CD4-positive, alpha-beta T cell treated with Interleukin-15 for 1 hour (primary cell): ENCODE data around the gene ATXN7.
A peak's percentile ranks its signal among the peaks of the same experiment; 100 is the strongest.

Experiments used
- DNase-seq: peaks from one replicate; pipeline ENCODE4 v3.0.0-alpha.2; 2020

Gene ATXN7

DNA sequence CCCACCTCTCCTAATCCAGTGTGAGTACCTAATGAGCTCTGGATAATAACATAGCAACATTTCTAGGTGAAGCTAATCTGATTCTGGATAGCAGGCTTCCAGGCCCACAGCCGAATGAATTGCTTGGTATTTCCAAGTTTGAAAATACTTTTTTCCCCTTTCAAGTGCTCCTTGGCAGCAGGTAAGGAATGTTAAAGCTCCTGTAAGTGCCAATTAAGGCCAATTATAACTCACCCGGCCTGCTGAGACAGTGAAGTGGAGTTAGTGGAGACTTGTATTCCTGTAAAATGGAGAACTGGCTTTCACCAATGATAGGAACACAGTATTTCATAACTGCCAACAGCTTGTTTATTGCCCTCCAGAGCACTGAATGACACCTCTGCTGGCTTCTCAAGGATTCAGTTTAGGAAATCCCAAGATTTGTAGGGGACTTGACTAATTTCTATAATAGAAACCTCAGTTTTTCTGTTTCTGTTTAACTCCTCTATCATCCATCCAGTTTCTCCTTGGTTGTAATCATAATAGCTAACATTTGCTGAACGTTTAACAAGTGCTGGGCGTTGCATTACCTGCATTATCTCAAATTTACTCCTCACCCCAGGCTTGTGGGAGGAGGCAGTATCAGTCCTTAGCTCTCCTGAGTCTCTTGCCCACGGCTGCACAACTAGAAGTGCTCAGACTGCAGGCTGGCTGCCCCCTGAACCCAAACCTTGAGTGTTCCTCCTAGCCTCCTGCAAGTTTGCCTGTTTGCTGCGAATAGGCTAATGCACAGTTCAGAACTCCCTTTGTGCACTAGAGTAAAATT lies 101.2 kb downstream of the ATXN7 start:
- DNase-seq = no peak

DNA sequence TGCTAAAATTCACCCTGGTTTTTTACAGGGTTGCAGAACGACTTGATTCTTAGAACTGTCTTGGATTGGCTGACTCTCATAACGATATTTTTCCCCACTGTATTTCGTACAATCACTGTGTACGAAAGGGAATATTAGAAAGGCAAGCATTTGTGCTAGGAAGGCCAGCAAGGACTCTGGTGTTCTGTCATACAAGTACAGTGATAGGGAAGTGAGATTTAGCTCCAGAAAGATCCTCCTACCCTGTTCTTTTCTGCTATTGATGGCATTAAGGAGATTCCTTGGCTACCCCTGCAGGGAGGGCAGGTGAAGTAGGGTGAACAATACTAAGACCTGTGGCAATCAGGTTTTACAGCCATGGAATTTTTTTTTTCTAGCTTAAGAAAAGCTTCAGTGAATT lies 102.3 kb downstream of the ATXN7 start:
- no peak for DNase-seq

GRCh38 chr3:63966871-63967270 lies 103.2 kb downstream of the ATXN7 start:
- DNase-seq = no peak

GRCh38 chr3:63967675-63968611 lies 104.3 kb downstream of the ATXN7 start:
- DNase-seq = peak; percentile 40

GRCh38 chr3:63968612-63969350 lies 105.1 kb downstream of the ATXN7 start:
- DNase-seq = no peak

- DNase-seq = no peak
These were observed 106.2 kb downstream of the ATXN7 start for GRCh38 chr3:63969876-63970275.

- no peak for DNase-seq
These were observed 107.2 kb downstream of the ATXN7 start for GRCh38 chr3:63970631-63971475.

DNA sequence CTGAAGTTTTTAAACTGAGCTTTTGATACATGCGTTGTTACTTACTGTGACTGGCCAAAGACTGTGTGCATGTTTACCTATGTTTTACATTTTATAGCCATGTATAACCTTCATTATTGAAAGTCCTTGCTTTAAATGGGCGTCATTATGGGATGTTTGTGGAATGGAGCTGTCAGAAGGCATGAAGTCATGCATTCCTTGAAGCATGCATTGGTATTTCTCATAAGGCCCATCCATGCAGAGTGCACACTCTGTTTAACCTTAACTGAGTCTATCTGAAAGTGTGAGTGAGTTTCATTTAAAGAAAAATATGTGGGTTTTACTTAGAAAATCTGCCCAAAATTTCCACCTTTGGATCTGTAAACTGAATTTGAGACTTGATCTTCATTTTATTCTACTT lies 108.5 kb downstream of the ATXN7 start:
- no peak for DNase-seq

- DNase-seq = no peak
These were observed 109.3 kb downstream of the ATXN7 start for GRCh38 chr3:63972987-63973386.

DNA sequence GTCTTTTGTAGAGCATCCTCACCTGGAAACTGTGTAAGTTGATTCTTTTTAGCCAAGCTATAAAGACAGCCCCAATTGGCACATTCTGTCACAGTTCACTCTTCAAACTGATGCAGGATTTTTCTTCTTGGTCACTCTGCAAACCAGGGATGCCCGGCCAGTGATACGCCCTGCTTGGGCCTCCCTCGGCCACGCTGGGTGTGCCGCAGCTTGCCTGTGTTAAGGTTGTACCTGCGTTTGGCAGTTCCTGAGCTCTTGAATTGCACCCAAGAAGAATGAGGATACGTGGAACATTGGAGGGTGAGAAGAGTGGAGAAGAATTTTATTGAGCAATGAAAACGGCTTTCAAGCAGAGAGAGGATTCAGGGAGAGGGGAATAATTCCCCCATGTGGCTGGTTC lies 109.7 kb downstream of the ATXN7 start:
- no peak for DNase-seq

DNA sequence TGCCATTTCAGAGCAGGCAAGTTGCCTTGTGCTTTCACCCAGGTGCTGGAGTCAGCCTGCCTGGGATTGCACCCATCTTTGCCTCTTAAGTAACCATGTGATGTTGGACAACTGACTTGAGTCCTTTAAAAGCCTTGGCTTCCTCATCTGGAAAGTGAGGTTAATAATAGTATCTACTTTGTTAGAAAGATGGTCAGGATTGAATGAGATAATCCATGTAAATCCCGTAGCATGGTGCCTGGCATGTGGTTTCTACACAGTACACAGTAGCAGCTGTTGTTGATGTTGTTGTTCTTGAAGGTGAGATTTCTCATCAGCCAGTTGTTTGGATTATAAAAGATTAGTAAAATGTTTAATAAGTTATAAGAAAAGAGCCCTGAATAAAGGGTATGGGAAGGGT lies 110.8 kb downstream of the ATXN7 start:
- no peak for DNase-seq

- DNase-seq = no peak
These were observed 112.1 kb downstream of the ATXN7 start for GRCh38 chr3:63975723-63976122.

GRCh38 chr3:63976161-63976871 lies 112.6 kb downstream of the ATXN7 start:
- DNase-seq = no peak

DNA sequence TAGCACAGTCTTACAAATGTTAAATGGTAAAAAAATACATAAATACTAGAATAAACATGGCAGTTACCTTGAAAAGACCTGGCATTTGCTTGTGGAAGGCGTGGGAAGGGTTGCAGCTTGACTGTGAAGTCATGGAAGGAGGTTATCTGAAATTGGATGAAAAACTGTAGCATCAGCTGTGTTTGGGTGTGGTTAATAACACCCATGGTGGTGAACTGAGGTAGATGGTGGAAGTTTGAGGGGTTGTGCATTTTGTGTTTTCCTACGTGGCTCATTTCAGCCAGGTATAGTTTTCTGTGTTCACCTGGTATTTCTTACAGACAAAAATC lies 113.2 kb downstream of the ATXN7 start:
- DNase-seq = no peak

DNA sequence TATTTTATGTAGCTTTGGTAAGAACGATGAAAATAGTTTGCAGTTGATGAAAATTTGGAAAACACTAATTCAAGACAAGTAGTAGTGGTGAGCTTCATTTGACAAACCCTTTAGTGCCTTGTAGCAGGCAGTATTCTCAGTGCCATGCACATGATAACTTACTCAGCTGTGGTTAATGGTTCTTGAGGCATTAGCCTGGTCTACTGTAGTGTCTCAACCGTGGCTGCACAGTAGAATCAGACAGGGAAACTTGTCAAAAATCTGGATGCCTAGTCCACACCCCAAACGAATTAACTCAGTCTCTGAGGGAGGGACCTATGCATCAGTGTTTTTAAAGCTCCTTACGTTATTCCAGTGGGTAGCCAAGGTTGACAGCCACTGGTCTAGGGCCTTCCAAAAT lies 114.2 kb downstream of the ATXN7 start:
- DNase-seq = no peak

DNA sequence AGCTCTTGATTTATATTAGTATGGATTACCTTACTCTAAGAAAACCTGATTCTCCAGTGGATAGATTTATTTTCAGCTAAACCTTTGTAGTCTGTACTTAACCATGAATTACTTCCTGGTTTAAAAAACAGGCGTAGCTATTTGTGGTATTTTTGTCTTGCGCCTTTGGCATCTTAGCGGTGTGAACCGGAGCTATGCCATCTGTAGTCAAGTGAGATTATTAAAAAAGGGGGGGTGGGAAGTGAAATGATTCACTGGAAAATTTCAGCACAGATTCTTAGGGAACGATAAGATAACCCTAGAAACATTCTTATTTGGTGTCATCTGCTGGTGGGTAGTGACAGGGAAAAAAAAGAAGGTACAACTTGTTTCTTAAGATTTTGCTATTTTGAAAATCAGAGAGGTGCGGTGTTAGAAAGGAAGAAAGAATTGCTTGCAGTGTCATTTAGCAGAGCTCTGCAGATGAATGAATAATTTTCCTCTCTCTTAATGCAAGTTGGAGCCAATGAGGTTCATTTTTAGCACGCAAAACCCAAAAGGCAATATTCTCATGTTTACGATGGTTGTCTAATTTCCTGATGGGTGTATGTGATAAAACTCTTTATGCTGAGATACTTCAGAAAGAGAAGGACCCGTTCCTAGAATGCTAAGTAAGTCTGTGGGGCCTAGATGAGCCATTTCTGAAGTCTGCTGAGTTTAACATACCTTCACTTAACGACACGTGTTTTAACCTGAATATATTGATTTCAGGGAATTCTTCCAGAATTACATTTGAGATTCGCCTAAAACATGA lies 115.6 kb downstream of the ATXN7 start:
- peak; percentile 40 for DNase-seq

DNA sequence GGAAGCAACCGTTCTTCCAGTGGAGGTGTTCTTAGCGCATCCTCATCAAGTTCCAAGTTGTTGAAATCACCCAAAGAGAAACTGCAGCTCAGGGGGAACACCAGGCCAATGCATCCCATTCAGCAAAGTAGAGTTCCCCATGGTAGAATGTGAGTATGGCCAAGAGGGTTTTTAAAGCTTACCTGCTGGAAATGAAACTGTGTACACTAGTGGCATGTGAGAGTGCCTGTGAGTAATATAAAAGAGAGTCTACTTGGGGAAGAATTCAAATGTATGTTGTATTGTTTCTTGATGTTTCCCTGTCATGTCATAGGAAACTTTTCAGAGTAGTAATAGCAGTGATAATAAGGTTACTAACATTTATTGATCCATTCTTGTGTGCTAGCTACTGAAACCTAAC lies 116.4 kb downstream of the ATXN7 start:
- no peak for DNase-seq

DNA sequence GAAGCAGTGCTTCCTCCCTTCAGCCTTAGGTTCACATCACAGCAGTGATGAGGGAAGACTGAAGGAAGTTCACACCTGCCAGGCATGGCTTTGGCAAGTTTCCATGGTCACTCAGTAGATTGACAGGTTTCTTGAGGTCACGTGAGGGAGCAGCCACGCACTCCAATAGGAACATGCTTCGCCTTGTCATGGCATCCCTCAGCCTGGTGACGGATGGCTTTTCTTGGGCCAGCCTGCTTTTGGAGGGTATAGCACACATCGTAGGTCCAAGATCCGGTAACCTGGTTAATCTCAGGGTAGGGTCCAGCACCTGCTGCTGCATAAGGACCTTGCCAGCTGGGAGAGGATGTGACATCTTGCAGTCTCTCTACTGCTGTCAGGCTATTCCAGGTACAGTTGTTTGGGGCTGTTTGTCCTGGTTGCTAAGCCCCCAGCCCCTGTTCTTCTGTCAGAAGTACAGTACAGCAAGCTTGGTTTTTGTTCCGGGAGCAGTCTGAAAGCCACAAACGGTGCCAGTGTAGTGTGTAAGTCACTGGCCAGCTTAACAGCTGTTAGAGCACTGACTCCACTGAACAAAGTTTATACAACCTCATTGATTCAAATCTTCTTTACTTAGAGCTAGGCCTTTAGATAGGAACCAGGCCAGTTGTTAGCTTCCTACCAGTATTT lies 117.3 kb downstream of the ATXN7 start:
- DNase-seq = no peak

DNA sequence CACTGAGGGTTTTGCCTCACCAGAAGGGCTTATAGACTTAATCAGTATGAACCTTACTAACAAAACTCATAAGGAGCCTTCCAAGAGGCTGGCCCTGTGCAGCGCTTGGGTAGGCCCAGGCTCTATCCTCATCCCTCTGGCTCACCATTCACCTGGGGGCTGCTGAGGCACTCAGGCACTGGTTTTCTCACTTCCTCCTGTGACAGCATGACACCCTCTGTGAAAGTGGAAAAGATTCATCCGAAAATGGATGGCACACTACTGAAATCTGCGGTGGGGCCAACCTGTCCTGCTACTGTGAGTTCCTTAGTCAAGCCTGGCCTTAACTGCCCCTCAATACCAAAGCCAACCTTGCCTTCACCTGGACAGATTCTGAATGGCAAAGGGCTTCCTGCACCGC lies 118.3 kb downstream of the ATXN7 start:
- DNase-seq = no peak

GRCh38 chr3:63984391-63984790 lies 120.7 kb downstream of the ATXN7 start:
- no peak for DNase-seq
